HepG2 (cell line): ENCODE results near the gene DDX19B. TPM values are rescaled to one million over a fixed set of nuclear protein-coding genes. Genes with fewer than 3 reads are reported as not detected.

Source experiments
- ATF7 ChIP-seq, 2 experiments: fragments of 450-650 bp in 1 of 2; sonication (generic) in 1 of 2; formaldehyde crosslinking in 1 of 2; IDR thresholded peaks; 2 replicates each; pipeline versions ENCODE4 v1.4.0 to v1.6.1; 2016 to 2020; ENCODE audit warnings: antibody characterized with exemption in 1 of 2, mild to moderate bottlenecking in 1 of 2, missing genetic modification reagents in 1 of 2
- DNMT3B ChIP-seq: conservative IDR thresholded peaks from 2 replicates; pipeline ENCODE4 v1.6.1; 2016; ENCODE audit warnings: missing biosample characterization, control low read depth
- FOSL1 ChIP-seq: sonication (generic); formaldehyde crosslinking; IDR thresholded peaks from 2 replicates; pipeline ENCODE4 v1.9.0; 2021; ENCODE audit warnings: missing genetic modification reagents, borderline replicate concordance
- FOXO1 ChIP-seq: sonication (generic); formaldehyde crosslinking; IDR thresholded peaks from 2 replicates; pipeline ENCODE4 v1.4.0; 2020; ENCODE audit warnings: missing genetic modification reagents
- KLF16 ChIP-seq, 2 experiments: sonication (generic) in 1 of 2; formaldehyde crosslinking in 1 of 2; IDR thresholded peaks; 2 replicates each; pipeline versions ENCODE4 v1.6.1 to v1.8.0; 2016 to 2023; ENCODE audit warnings: missing genetic modification reagents in 2 of 2, missing compliant biosample characterization in 1 of 2
- KLF9 ChIP-seq: IDR thresholded peaks from 2 replicates; pipeline ENCODE4 v1.6.1; 2016; ENCODE audit warnings: low read depth
- MED8 ChIP-seq: sonication (generic); formaldehyde crosslinking; IDR thresholded peaks from 2 replicates; pipeline ENCODE4 v1.8.1; 2023; ENCODE audit warnings: mild to moderate bottlenecking, missing genetic modification reagents; ENCODE audit not compliant: insufficient replicate concordance
- MTA1 ChIP-seq: sonication (generic); formaldehyde crosslinking; IDR thresholded peaks from 2 replicates; pipeline ENCODE4 v1.4.0; 2020; ENCODE audit warnings: missing genetic modification reagents, mild to moderate bottlenecking, borderline replicate concordance
- PCBP2 ChIP-seq: fragments of 200-400 bp; formaldehyde crosslinking; optimal IDR thresholded peaks from 2 replicates; pipeline ENCODE3; 2018; ENCODE audit warnings: low read length, low read depth; ENCODE audit not compliant: poor library complexity, severe bottlenecking
- THYN1 ChIP-seq: sonication (generic); formaldehyde crosslinking; IDR thresholded peaks from 2 replicates; pipeline ENCODE4 v1.8.1; 2023; ENCODE audit warnings: low read depth, mild to moderate bottlenecking, moderate library complexity, missing genetic modification reagents, borderline replicate concordance
- ZBTB21 ChIP-seq: sonication (generic); formaldehyde crosslinking; IDR thresholded peaks from 2 replicates; pipeline ENCODE4 v1.4.0; 2020; ENCODE audit warnings: missing genetic modification reagents
- ZNF30 ChIP-seq: sonication (generic); formaldehyde crosslinking; IDR thresholded peaks from 2 replicates; pipeline ENCODE4 v1.5.0; 2020; ENCODE audit warnings: mild to moderate bottlenecking, missing genetic modification reagents
- ZNF44 ChIP-seq: sonication (generic); formaldehyde crosslinking; IDR thresholded peaks from 2 replicates; pipeline ENCODE4 v1.5.1; 2020; ENCODE audit warnings: mild to moderate bottlenecking, missing genetic modification reagents
- ZNF563 ChIP-seq: sonication (generic); formaldehyde crosslinking; IDR thresholded peaks from 2 replicates; pipeline ENCODE4 v1.8.0; 2022; ENCODE audit warnings: mild to moderate bottlenecking, moderate library complexity, missing genetic modification reagents
- ZNF749 ChIP-seq: sonication (generic); formaldehyde crosslinking; IDR thresholded peaks from 2 replicates; pipeline ENCODE4 v1.8.0; 2022; ENCODE audit warnings: mild to moderate bottlenecking, missing genetic modification reagents, moderate library complexity, borderline replicate concordance
- polyA plus RNA-seq, 8 experiments: library from polyadenylated mRNA; depleted of rRNA in 3 of 8; stranded (reverse) in 7 of 8; unstranded in 1 of 8; fragments of >200 nt; fragmentation: Illumina TruSeq in 4 of 8; extraction: Trizol in 4 of 8; gene quantifications; 2 replicates each; pipeline versions ENCODE4 v1.2.1 to v1.2.3, GENCODE V29; 2011 to 2016; ENCODE audit warnings: low read depth in 4 of 8, missing spikeins in 1 of 8, mixed read lengths in 1 of 8; ENCODE audit not compliant: insufficient read depth in 1 of 8
- total RNA-seq, 5 experiments: library from RNA; depleted of rRNA; stranded (reverse); fragments of >200 nt; fragmentation: Illumina TruSeq; extraction: Trizol; gene quantifications; 2 replicates each; pipeline ENCODE4 v1.2.3, GENCODE V29; 2016; ENCODE audit warnings: low read depth in 1 of 5
- TF ChIP-seq, protein P1 (sequence below): IDR thresholded peaks from 2 replicates; pipeline ENCODE4 v1.6.1; 2016; ENCODE audit warnings: mild to moderate bottlenecking, missing biosample characterization, missing genetic modification reagents
- TF ChIP-seq, protein P2 (sequence below): sonication (generic); formaldehyde crosslinking; IDR thresholded peaks from 2 replicates; pipeline ENCODE4 v1.8.0; 2022; ENCODE audit warnings: missing genetic modification reagents, low read depth, mild to moderate bottlenecking, borderline replicate concordance
- TF ChIP-seq, protein P3 (sequence below): sonication (generic); formaldehyde crosslinking; IDR thresholded peaks from 2 replicates; pipeline ENCODE4 v1.5.0; 2020; ENCODE audit warnings: mild to moderate bottlenecking, missing genetic modification reagents
- TF ChIP-seq, protein P4 (sequence below): sonication (generic); formaldehyde crosslinking; IDR thresholded peaks from 2 replicates; pipeline ENCODE4 v1.4.0; 2020; ENCODE audit warnings: missing genetic modification reagents; ENCODE audit errors: not compliant biosample characterization
- TF ChIP-seq, protein P5 (sequence below): IDR thresholded peaks from 2 replicates; pipeline ENCODE4 v1.6.1; 2016; ENCODE audit warnings: low read depth, control low read depth
- TF ChIP-seq, protein P6 (sequence below): sonication (generic); formaldehyde crosslinking; IDR thresholded peaks from 2 replicates; pipeline ENCODE4 v1.4.0; 2020; ENCODE audit warnings: missing genetic modification reagents, borderline replicate concordance

DDX19B gene
- total and polyA plus RNA-seq, 2 of the 13 experiments (the other 11 are each of a cell fraction or from before 2014, with no cell fraction given): 36.2 to 40.0 TPM

DNA sequence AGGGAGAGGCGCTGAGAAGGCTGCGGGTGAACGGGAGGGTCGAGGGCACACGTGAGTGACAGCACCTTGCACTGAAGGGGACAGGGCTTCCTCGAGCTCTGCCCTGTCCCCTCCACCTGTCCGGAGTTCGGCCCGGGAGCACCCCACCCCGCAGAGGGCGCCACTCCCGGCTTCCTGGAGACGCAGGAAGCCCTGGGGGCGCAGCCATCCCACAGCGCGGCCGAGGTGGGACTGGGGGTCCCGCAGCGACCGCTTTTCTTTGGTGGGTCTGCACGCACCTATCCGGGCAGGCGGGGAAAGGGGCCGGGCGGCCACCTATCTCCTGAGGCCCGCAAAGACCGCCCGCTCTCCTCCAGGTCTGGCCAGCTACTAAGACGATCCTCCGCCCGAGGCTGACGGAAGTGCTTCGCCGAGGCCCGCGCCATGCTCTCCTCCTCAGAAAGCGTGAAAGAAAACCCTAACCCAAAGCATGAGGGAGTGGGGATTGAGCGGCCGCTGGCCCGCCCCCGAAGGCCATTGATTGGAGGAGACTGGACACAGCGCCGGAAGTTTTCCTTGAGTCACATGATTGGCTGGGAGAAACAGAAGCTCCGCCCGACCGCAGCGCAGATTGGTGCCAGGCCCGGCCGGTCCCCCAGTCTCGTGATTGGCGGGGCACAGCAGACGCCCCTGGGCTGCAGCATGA, 82.1 kb downstream of the DDX19B start (continued):
- peak; percentile 83; the same call in 1 of the 2 replicates for TF ChIP-seq ZNF749 (CRISPR knock-in tag)
- no peak for TF ChIP-seq THYN1 (CRISPR knock-in tag)
- TF ChIP-seq, protein P1, sequence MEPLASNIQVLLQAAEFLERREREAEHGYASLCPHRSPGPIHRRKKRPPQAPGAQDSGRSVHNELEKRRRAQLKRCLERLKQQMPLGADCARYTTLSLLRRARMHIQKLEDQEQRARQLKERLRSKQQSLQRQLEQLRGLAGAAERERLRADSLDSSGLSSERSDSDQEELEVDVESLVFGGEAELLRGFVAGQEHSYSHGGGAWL (CRISPR knock-in tag): 0 out of 2 replicates have a peak, but pooled peaks have one; percentile 58
- peak; percentile 26; the same call in 1 of the 2 replicates for TF ChIP-seq FOSL1 (CRISPR knock-in tag)
- peak; percentile 11 for TF ChIP-seq MED8 (CRISPR knock-in tag)
- TF ChIP-seq ZNF563 (CRISPR knock-in tag): peak; percentile 76; the same call in 1 of the 2 replicates
- TF ChIP-seq, protein P2, sequence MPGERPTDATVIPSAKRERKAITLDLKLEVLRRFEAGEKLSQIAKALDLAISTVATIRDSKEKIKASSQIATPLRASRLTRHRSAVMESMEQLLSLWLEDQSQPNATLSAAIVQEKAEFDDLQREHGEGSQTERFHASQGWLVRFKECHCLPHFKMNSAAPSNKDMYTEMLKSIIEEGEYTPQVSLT (CRISPR knock-in tag): no peak; the same call in 1 of the 2 replicates
- TF ChIP-seq KLF9: peak; percentile 82
- TF ChIP-seq, protein P3, sequence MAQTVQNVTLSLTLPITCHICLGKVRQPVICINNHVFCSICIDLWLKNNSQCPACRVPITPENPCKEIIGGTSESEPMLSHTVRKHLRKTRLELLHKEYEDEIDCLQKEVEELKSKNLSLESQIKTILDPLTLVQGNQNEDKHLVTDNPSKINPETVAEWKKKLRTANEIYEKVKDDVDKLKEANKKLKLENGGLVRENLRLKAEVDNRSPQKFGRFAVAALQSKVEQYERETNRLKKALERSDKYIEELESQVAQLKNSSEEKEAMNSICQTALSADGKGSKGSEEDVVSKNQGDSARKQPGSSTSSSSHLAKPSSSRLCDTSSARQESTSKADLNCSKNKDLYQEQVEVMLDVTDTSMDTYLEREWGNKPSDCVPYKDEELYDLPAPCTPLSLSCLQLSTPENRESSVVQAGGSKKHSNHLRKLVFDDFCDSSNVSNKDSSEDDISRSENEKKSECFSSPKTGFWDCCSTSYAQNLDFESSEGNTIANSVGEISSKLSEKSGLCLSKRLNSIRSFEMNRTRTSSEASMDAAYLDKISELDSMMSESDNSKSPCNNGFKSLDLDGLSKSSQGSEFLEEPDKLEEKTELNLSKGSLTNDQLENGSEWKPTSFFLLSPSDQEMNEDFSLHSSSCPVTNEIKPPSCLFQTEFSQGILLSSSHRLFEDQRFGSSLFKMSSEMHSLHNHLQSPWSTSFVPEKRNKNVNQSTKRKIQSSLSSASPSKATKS (CRISPR knock-in tag): no peak
- no peak for TF ChIP-seq ATF7 (IDR thresholded peaks at IDR 0.05)
- peak; percentile 78 for TF ChIP-seq ATF7 (CRISPR knock-in tag; IDR thresholded peaks at IDR 0.05)
- TF ChIP-seq PCBP2: no peak
- TF ChIP-seq MTA1 (CRISPR knock-in tag): peak; percentile 60; the same call in 1 of the 2 replicates
- TF ChIP-seq ZNF44 (CRISPR knock-in tag): peak; percentile 31; the same call in 1 of the 2 replicates
- TF ChIP-seq, protein P4, sequence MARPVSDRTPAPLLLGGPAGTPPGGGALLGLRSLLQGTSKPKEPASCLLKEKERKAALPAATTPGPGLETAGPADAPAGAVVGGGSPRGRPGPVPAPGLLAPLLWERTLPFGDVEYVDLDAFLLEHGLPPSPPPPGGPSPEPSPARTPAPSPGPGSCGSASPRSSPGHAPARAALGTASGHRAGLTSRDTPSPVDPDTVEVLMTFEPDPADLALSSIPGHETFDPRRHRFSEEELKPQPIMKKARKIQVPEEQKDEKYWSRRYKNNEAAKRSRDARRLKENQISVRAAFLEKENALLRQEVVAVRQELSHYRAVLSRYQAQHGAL (CRISPR knock-in tag): peak; percentile 74
- TF ChIP-seq, protein P5, sequence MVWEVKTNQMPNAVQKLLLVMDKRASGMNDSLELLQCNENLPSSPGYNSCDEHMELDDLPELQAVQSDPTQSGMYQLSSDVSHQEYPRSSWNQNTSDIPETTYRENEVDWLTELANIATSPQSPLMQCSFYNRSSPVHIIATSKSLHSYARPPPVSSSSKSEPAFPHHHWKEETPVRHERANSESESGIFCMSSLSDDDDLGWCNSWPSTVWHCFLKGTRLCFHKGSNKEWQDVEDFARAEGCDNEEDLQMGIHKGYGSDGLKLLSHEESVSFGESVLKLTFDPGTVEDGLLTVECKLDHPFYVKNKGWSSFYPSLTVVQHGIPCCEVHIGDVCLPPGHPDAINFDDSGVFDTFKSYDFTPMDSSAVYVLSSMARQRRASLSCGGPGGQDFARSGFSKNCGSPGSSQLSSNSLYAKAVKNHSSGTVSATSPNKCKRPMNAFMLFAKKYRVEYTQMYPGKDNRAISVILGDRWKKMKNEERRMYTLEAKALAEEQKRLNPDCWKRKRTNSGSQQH (CRISPR knock-in tag): peak; percentile 78; the same call in 1 of the 2 replicates
- TF ChIP-seq, protein P6, sequence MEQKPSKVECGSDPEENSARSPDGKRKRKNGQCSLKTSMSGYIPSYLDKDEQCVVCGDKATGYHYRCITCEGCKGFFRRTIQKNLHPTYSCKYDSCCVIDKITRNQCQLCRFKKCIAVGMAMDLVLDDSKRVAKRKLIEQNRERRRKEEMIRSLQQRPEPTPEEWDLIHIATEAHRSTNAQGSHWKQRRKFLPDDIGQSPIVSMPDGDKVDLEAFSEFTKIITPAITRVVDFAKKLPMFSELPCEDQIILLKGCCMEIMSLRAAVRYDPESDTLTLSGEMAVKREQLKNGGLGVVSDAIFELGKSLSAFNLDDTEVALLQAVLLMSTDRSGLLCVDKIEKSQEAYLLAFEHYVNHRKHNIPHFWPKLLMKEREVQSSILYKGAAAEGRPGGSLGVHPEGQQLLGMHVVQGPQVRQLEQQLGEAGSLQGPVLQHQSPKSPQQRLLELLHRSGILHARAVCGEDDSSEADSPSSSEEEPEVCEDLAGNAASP (CRISPR knock-in tag): peak; percentile 44; the same call in 1 of the 2 replicates
- no peak for TF ChIP-seq DNMT3B (CRISPR knock-in tag)
- peak in 1 of 2 experiments; percentile 94; a peak in 2 of 4 replicates for TF ChIP-seq KLF16 (CRISPR knock-in tag; IDR thresholded peaks at IDR 0.05)
- no peak; the same call in none of the 2 replicates for TF ChIP-seq FOXO1
- TF ChIP-seq ZBTB21 (CRISPR knock-in tag): no peak
- TF ChIP-seq ZNF30 (CRISPR knock-in tag): peak; percentile 76; the same call in 1 of the 2 replicates
